ENCODE measurements around the gene ZCCHC14.
A peak's percentile ranks its signal among the peaks of the same experiment; 100 is the strongest.
"Not testable (repeated sequence)": the region's sequence is repeated elsewhere in the genome, so short reads cannot be mapped to it uniquely, and the experiment has no call there.

Gene ZCCHC14

GRCh38 chr16:87387942-87388817, 104.6 kb downstream of the ZCCHC14 start:
- Histone ChIP-seq H3K9me3 (ENCODE audit: control insufficient read depth, low read length) (no peaks in the 10 kb centered on the region), H3K27me3 (replicated peaks; ENCODE audit: control insufficient read depth, insufficient read depth, low read length, poor library complexity, severe bottlenecking) (no peaks in the 10 kb centered on the region), H3K4me3 (ENCODE audit: insufficient read depth, low read depth, low read length, poor library complexity, severe bottlenecking) (peak overlapping the region; percentile 14), H3K27ac (ENCODE audit: insufficient read depth, low read length, poor library complexity, severe bottlenecking) (peak overlapping the region; percentile 63), H3K4me1 (ENCODE audit: control insufficient read depth, insufficient read depth, low read length, poor library complexity, severe bottlenecking) (peaks cover 27% of the 10 kb centered on the region), H3K36me3 (ENCODE audit: control insufficient read depth, insufficient read depth, low read length) (no peaks in the 10 kb centered on the region)
- peak; percentile 83 to 87 (median 86) for DNase-seq

GRCh38 chr16:87384875-87385167, 108.0 kb downstream of the ZCCHC14 start:
- peaks cover 42% of the 10 kb centered on the region for H3K4me1 ChIP-seq (ENCODE audit: control insufficient read depth, insufficient read depth, low read length, poor library complexity, severe bottlenecking)
- H3K36me3 ChIP-seq (ENCODE audit: control insufficient read depth, insufficient read depth, low read length); H3K9me3 ChIP-seq (ENCODE audit: control insufficient read depth, low read length); DNase-seq; H3K4me3 ChIP-seq (ENCODE audit: insufficient read depth, low read depth, low read length, poor library complexity, severe bottlenecking); H3K27me3 ChIP-seq (replicated peaks; ENCODE audit: control insufficient read depth, insufficient read depth, low read length, poor library complexity, severe bottlenecking): not testable (repeated sequence)
- peak overlapping the region; percentile 78 for H3K27ac ChIP-seq (ENCODE audit: insufficient read depth, low read length, poor library complexity, severe bottlenecking)

- Histone ChIP-seq H3K4me3 (ENCODE audit: insufficient read depth, low read depth, low read length, poor library complexity, severe bottlenecking) (peak overlapping the region; percentile 76), H3K27ac (ENCODE audit: insufficient read depth, low read length, poor library complexity, severe bottlenecking) (peak overlapping the region; percentile 78), H3K9me3 (ENCODE audit: control insufficient read depth, low read length) (no peaks in the 10 kb centered on the region), H3K27me3 (replicated peaks; ENCODE audit: control insufficient read depth, insufficient read depth, low read length, poor library complexity, severe bottlenecking) (no peaks in the 10 kb centered on the region), H3K36me3 (ENCODE audit: control insufficient read depth, insufficient read depth, low read length) (no peaks in the 10 kb centered on the region), H3K4me1 (ENCODE audit: control insufficient read depth, insufficient read depth, low read length, poor library complexity, severe bottlenecking) (peaks cover 42% of the 10 kb centered on the region)
- no peak for DNase-seq
These were observed 108.5 kb downstream of the ZCCHC14 start for GRCh38 chr16:87384162-87384874.

- no peaks in the 10 kb centered on the region for H3K27me3 ChIP-seq (replicated peaks; ENCODE audit: control insufficient read depth, insufficient read depth, low read length, poor library complexity, severe bottlenecking)
- no peaks in the 10 kb centered on the region for H3K9me3 ChIP-seq (ENCODE audit: control insufficient read depth, low read length)
- H3K36me3 ChIP-seq (ENCODE audit: control insufficient read depth, insufficient read depth, low read length) = no peaks in the 10 kb centered on the region
- peaks cover 42% of the 10 kb centered on the region for H3K4me1 ChIP-seq (ENCODE audit: control insufficient read depth, insufficient read depth, low read length, poor library complexity, severe bottlenecking)
- H3K27ac ChIP-seq (ENCODE audit: insufficient read depth, low read length, poor library complexity, severe bottlenecking) = peak within 1 kb of the TSS; percentile 78
- peak within 1 kb of the TSS; percentile 76 for H3K4me3 ChIP-seq (ENCODE audit: insufficient read depth, low read depth, low read length, poor library complexity, severe bottlenecking)
- peak; percentile 81 to 88 (median 83) for DNase-seq
These were observed 109.2 kb downstream of the ZCCHC14 start, which contains the start of gene FBXO31 for GRCh38 chr16:87383505-87384161. FBXO31 (minus strand) TSS chr16:87383776; CDS start chr16:87383744, 32 bp downstream.

DNA sequence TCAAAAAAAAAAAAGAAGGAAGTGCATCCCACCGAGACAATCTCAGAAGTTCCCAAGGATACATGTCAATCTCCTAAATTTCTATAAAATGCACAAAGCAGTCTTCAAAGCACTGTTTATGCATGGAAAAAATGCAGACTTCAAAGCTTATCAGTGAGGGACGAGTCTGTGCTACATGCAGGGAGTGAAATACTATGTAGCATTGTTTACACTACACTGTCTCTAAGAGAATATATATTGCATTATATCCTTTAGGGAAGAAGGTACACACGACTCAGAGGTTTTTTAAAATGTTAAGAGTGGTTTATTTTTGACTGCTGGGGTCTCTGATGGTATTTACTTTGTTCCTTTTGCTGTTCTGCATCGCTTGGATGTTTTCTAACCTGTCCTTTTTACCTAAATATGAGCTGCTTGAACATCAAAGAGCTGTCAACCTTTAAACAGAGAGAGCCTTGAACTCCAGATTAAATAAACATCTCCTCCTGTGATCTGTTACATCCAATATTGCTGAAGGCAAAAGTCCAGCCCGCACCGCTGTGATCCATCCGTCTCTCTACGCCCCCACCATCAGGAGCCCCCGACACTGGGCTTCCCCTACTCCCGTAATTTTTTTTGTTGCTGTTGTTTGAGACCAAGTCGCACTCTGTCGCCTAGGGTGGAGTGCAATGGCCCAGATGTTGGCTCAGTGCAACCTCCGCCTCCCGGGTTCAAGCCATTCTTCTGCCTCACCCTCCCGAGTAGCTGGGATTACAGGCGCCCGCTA, 110.6 kb downstream of the ZCCHC14 start:
- Histone ChIP-seq H3K27me3 (replicated peaks; ENCODE audit: control insufficient read depth, insufficient read depth, low read length, poor library complexity, severe bottlenecking) (no peaks in the 10 kb centered on the region), H3K36me3 (ENCODE audit: control insufficient read depth, insufficient read depth, low read length) (no peaks in the 10 kb centered on the region)

GRCh38 chr16:87380881-87381280, 111.9 kb downstream of the ZCCHC14 start:
- DNase-seq = no peak
- H3K4me3 ChIP-seq (ENCODE audit: insufficient read depth, low read depth, low read length, poor library complexity, severe bottlenecking) = no peak overlapping the region
- H3K9me3 ChIP-seq (ENCODE audit: control insufficient read depth, low read length) = no peaks in the 10 kb centered on the region
- H3K4me1 ChIP-seq (ENCODE audit: control insufficient read depth, insufficient read depth, low read length, poor library complexity, severe bottlenecking) = peaks cover 31% of the 10 kb centered on the region
- H3K27me3 ChIP-seq (replicated peaks; ENCODE audit: control insufficient read depth, insufficient read depth, low read length, poor library complexity, severe bottlenecking) = no peaks in the 10 kb centered on the region
- no peak overlapping the region for H3K27ac ChIP-seq (ENCODE audit: insufficient read depth, low read length, poor library complexity, severe bottlenecking)
- no peaks in the 10 kb centered on the region for H3K36me3 ChIP-seq (ENCODE audit: control insufficient read depth, insufficient read depth, low read length)

More for the DNA sequence above, 110.6 kb downstream of the ZCCHC14 start:
- peak overlapping the region; percentile 71 for H3K4me3 ChIP-seq (ENCODE audit: insufficient read depth, low read depth, low read length, poor library complexity, severe bottlenecking)
- peaks cover 35% of the 10 kb centered on the region for H3K4me1 ChIP-seq (ENCODE audit: control insufficient read depth, insufficient read depth, low read length, poor library complexity, severe bottlenecking)
- no peaks in the 10 kb centered on the region for H3K9me3 ChIP-seq (ENCODE audit: control insufficient read depth, low read length)
- H3K27ac ChIP-seq (ENCODE audit: insufficient read depth, low read length, poor library complexity, severe bottlenecking) = peak overlapping the region; percentile 78
- DNase-seq = no peak

GRCh38 chr16:87380403-87380802, 112.4 kb downstream of the ZCCHC14 start:
- DNase-seq = no peak
- Histone ChIP-seq H3K4me1 (ENCODE audit: control insufficient read depth, insufficient read depth, low read length, poor library complexity, severe bottlenecking) (peaks cover 31% of the 10 kb centered on the region), H3K36me3 (ENCODE audit: control insufficient read depth, insufficient read depth, low read length) (no peaks in the 10 kb centered on the region), H3K27me3 (replicated peaks; ENCODE audit: control insufficient read depth, insufficient read depth, low read length, poor library complexity, severe bottlenecking) (no peaks in the 10 kb centered on the region), H3K27ac (ENCODE audit: insufficient read depth, low read length, poor library complexity, severe bottlenecking) (no peak overlapping the region), H3K4me3 (ENCODE audit: insufficient read depth, low read depth, low read length, poor library complexity, severe bottlenecking) (no peak overlapping the region), H3K9me3 (ENCODE audit: control insufficient read depth, low read length) (no peaks in the 10 kb centered on the region)

GRCh38 chr16:87379312-87379752, 113.5 kb downstream of the ZCCHC14 start:
- peaks cover 25% of the 10 kb centered on the region for H3K4me1 ChIP-seq (ENCODE audit: control insufficient read depth, insufficient read depth, low read length, poor library complexity, severe bottlenecking)
- not testable (repeated sequence) for H3K27me3 ChIP-seq (replicated peaks; ENCODE audit: control insufficient read depth, insufficient read depth, low read length, poor library complexity, severe bottlenecking); DNase-seq; H3K27ac ChIP-seq (ENCODE audit: insufficient read depth, low read length, poor library complexity, severe bottlenecking); H3K36me3 ChIP-seq (ENCODE audit: control insufficient read depth, insufficient read depth, low read length); H3K9me3 ChIP-seq (ENCODE audit: control insufficient read depth, low read length); H3K4me3 ChIP-seq (ENCODE audit: insufficient read depth, low read depth, low read length, poor library complexity, severe bottlenecking)

DNA sequence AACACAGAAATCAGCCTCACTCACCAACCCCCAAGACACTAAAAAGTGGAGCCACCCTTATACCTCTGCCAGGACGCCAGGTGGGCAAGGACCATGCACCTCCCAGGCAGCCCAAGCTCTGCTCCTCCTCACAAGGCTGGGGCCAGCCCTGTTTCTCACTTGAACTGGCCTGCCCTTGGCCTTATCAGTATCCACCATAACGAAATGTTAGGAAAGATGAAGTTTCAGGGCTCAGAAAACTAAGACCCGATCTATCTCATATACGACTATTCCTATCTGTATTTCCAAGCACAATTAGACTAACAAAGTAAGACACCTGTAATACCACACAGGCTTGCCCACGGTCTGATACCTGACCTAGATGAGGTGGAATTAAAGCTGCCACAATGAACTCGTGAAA, 116.2 kb downstream of the ZCCHC14 start:
- H3K4me3 ChIP-seq (ENCODE audit: insufficient read depth, low read depth, low read length, poor library complexity, severe bottlenecking) = no peak overlapping the region
- no peaks in the 10 kb centered on the region for H3K36me3 ChIP-seq (ENCODE audit: control insufficient read depth, insufficient read depth, low read length)
- H3K27ac ChIP-seq (ENCODE audit: insufficient read depth, low read length, poor library complexity, severe bottlenecking) = no peak overlapping the region
- no peaks in the 10 kb centered on the region for H3K27me3 ChIP-seq (replicated peaks; ENCODE audit: control insufficient read depth, insufficient read depth, low read length, poor library complexity, severe bottlenecking)
- H3K9me3 ChIP-seq (ENCODE audit: control insufficient read depth, low read length) = no peaks in the 10 kb centered on the region
- DNase-seq = no peak
- peaks cover 9% of the 10 kb centered on the region for H3K4me1 ChIP-seq (ENCODE audit: control insufficient read depth, insufficient read depth, low read length, poor library complexity, severe bottlenecking)
